Activated CD8-positive, alpha-beta T cell treated with anti-CD3 and anti-CD28 coated beads, Interleukin-2, amount 10 ng/mL, durations not matched to agents 7 days and 5 days (primary cell): Measurements from ENCODE around the gene ADCY4. TPM values are rescaled to one million over a fixed set of nuclear protein-coding genes. Genes with fewer than 3 reads are reported as not detected.

Experiments
- ATAC-seq: fragments of 150-1000 bp; cut with Tn5 transposase; one replicate; pipeline ENCODE4 v1.10.0; 2021; ENCODE audit warnings: moderate library complexity
- CTCF ChIA-PET: fragments of 350-600 bp; sonication (Branson Sonifier 250); formaldehyde crosslinking; loops from one replicate; lab custom pipeline; 2021; ENCODE audit warnings: antibody characterized with exemption; lab: Charles Lee
- POLR2A ChIA-PET: fragments of 350-600 bp; sonication (Branson Sonifier 250); formaldehyde crosslinking; loops from one replicate; lab custom pipeline; 2021; ENCODE audit warnings: antibody characterized with exemption; lab: Charles Lee
- DNase-seq: peaks from one replicate; pipeline ENCODE4 v3.0.0-alpha.2; 2020
- H3K27ac Mint-ChIP-seq: one replicate; pipeline ENCODE4 v1.8.0; 2021; ENCODE audit warnings: mild to moderate bottlenecking, mixed read lengths
- H3K27me3 Mint-ChIP-seq: one replicate; pipeline ENCODE4 v1.8.0; 2021; ENCODE audit warnings: low read depth, mixed read lengths
- H3K36me3 Mint-ChIP-seq: one replicate; pipeline ENCODE4 v1.8.0; 2021; ENCODE audit warnings: low read depth, mixed read lengths
- H3K4me1 Mint-ChIP-seq: one replicate; pipeline ENCODE4 v1.8.0; 2021; ENCODE audit warnings: low read depth, mixed read lengths
- H3K4me3 Mint-ChIP-seq: one replicate; pipeline ENCODE4 v1.8.0; 2021; ENCODE audit warnings: mild to moderate bottlenecking, mixed read lengths
- H3K9me3 Mint-ChIP-seq: one replicate; pipeline ENCODE4 v1.8.0; 2022; ENCODE audit warnings: mixed read lengths; ENCODE audit not compliant: insufficient read depth
- total RNA-seq, 2 experiments: library from RNA; stranded (reverse); gene quantifications; one replicate each; pipeline ENCODE4 v1.2.3, GENCODE V29; 2021

The ADCY4 gene
- total RNA-seq, 2 experiments from 2014 or later = 3.4 to 4.7 TPM

DNA sequence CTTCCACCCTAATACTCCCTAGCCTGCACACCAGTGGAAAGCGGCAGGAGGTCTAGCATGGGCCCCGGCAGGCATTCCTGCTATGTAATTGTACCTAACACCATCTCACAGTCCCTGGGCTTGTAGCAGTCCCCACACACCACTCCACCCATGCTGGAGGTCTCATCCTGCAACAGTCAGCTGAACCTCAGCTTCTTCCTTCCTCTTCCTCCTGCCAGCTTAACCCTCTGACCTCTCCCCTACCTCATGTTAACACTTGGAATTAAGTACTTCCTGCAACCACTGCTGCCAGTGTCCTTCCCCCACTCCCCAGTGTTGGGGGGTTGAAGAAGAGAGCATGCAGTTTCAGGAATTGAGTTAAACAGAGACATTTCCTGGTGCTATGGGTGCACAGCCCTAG is 7.6 kb downstream of the ADCY4 start:
- DNase-seq (no peak), ATAC-seq (no peak)
- H3K27me3 Mint-ChIP-seq = peaks cover 8% of the 10 kb centered on the region
- no peak overlapping the region for H3K4me3 Mint-ChIP-seq
- H3K27ac Mint-ChIP-seq = peak overlapping the region; percentile 90
- CTCF ChIA-PET = interaction anchor here (0.6 to 9.0 kb wide), 10 partner anchors 9 to 114 kb away, joined by 3 to 142 read pairs (median 6); partner anchors contain the start of genes CIDEB, KHNYN, LTB4R and LTB4R2
- POLR2A ChIA-PET = interaction anchor here (1.5 kb wide), 1 partner anchor 103 kb away, joined by 7 read pairs; the partner anchor contains the start of genes CBLN3 and KHNYN
- no peaks in the 10 kb centered on the region for H3K36me3 Mint-ChIP-seq
- H3K9me3 Mint-ChIP-seq = no peaks in the 10 kb centered on the region
- H3K4me1 Mint-ChIP-seq = peaks cover 60% of the 10 kb centered on the region

DNA sequence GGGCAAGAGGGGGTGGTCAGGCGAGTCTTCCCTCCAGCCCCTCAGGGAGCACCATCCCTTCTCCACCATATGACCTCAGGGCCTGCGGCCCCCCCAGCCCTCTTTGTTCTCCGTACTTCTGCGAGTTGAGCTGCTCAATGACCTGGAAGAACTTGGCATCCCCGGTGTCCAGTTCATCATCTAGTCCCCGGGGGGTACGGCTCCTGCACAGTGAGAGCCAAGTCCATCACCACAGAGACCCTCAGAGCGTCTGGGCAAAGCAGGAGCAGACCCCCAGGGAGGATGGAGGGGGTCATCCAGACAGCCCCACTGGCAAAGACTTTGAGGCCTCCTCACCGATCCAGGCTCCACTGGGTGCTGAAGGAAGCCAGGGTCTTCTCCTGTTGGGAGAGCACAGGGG is 8.9 kb downstream of the ADCY4 start:
- H3K27ac Mint-ChIP-seq = no peak overlapping the region
- H3K4me1 Mint-ChIP-seq = peaks cover 47% of the 10 kb centered on the region
- no peak overlapping the region for H3K4me3 Mint-ChIP-seq
- peaks cover 3% of the 10 kb centered on the region for H3K27me3 Mint-ChIP-seq
- H3K36me3 Mint-ChIP-seq = no peaks in the 10 kb centered on the region
- H3K9me3 Mint-ChIP-seq = no peaks in the 10 kb centered on the region
- POLR2A ChIA-PET = interaction anchor here (0.7 to 1.1 kb wide), 3 partner anchors 55 to 110 kb away, joined by 3 to 5 read pairs (median 3); partner anchors contain the start of gene RABGGTA
- DNase-seq (no peak), ATAC-seq (no peak)
- CTCF ChIA-PET = interaction anchor here (1.2 to 9.0 kb wide), 7 partner anchors 7 to 112 kb away, joined by 3 to 142 read pairs (median 42); partner anchors contain the start of genes ADCY4, CBLN3, CIDEB and KHNYN

DNA sequence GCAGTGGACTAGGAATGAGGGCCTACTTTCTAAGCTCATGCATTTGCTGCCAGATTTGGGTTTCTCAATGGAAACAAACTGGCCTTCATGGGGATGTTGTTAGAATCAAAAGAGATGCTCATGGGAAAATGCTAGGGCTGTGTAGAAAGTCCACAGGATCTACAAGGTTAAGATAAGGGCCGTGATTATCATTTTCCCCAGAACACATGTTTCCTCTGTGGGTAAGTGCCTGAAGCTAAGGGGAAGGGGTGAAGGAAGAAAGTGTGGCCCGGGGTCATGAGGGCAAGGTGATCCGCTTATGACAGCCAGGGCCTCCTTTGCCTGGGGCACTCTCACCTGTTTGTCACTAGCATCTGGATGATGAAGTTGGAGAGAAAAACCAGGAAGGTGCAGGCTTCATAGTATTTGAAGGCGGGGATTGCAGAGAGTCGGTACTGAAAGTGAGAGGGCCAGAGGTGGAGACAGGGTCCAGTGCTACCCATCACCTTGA is 9.8 kb downstream of the ADCY4 start:
- no peak overlapping the region for H3K4me3 Mint-ChIP-seq
- ChIA-PET POLR2A (interaction anchor here (0.7 to 1.1 kb wide), 4 partner anchors 54 to 111 kb away, joined by 3 to 5 read pairs (median 4); partner anchors contain the start of genes KHNYN and RABGGTA), CTCF (interaction anchor here (1.0 to 8.9 kb wide), 7 partner anchors 8 to 113 kb away, joined by 3 to 87 read pairs (median 5); partner anchors contain the start of genes ADCY4, CBLN3, CIDEB and KHNYN)
- H3K36me3 Mint-ChIP-seq = no peaks in the 10 kb centered on the region
- H3K27me3 Mint-ChIP-seq = peaks cover 7% of the 10 kb centered on the region
- DNase-seq (no peak), ATAC-seq (no peak)
- H3K4me1 Mint-ChIP-seq = peaks cover 39% of the 10 kb centered on the region
- no peaks in the 10 kb centered on the region for H3K9me3 Mint-ChIP-seq
- H3K27ac Mint-ChIP-seq = no peak overlapping the region

DNA sequence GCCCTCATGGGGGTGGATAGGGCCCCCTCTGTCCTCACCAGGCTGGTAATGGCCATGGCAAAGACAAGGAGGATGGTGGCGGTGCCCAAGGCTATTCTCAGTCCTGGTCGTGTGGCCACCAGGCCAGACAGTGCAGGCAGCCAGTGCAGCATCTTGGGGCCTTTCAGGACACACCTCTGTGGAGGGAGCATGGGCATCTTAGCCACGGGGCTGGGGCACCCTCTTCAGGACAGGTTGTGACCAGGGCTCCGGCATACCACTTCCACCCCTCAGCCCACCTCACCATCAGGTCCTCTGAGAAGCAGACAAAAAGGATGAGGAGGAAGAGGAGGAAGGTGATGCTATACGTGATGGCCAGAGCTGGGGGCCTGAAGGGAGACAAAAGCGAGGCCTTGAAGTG is 10.8 kb downstream of the ADCY4 start:
- DNase-seq (no peak), ATAC-seq (no peak)
- POLR2A ChIA-PET = no interaction called here
- H3K36me3 Mint-ChIP-seq = no peaks in the 10 kb centered on the region
- CTCF ChIA-PET = interaction anchor here (0.9 to 8.9 kb wide), 7 partner anchors 9 to 114 kb away, joined by 3 to 87 read pairs (median 5); partner anchors contain the start of genes ADCY4, CBLN3, CIDEB and KHNYN
- H3K4me3 Mint-ChIP-seq = no peak overlapping the region
- no peaks in the 10 kb centered on the region for H3K9me3 Mint-ChIP-seq
- H3K27me3 Mint-ChIP-seq = peaks cover 14% of the 10 kb centered on the region
- peaks cover 29% of the 10 kb centered on the region for H3K4me1 Mint-ChIP-seq
- H3K27ac Mint-ChIP-seq = no peak overlapping the region

DNA sequence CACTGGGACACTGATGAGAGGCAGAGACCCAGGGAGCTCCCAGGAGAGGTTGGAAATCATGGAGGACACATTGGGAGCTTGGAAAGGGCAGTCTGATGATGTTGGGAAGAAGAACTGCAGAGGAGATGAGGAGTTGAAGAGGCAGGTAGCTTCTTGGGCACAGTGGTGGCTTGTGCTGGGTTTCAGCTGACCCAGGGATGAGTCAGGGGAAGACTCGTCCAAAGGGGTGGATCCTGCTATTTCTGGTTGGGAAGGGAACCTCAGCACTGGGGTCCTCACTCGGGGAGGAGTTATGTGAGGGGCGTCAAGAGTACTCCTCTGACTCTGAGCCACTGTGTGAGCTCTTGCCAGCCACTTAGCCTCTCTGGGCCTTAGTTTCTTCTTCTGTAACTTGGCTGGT is 11.5 kb downstream of the ADCY4 start:
- Mint-ChIP-seq H3K4me3 (no peak overlapping the region), H3K36me3 (no peaks in the 10 kb centered on the region), H3K9me3 (no peaks in the 10 kb centered on the region), H3K27ac (no peak overlapping the region), H3K4me1 (peaks cover 24% of the 10 kb centered on the region), H3K27me3 (peaks cover 15% of the 10 kb centered on the region)
- no peak for ATAC-seq
- no peak for DNase-seq
- ChIA-PET CTCF (interaction anchor here (0.9 to 8.9 kb wide), 5 partner anchors 10 to 114 kb away, joined by 3 to 87 read pairs (median 5); partner anchors contain the start of genes ADCY4, CIDEB, LTB4R and LTB4R2), POLR2A (interaction anchor here (1.1 to 1.3 kb wide), 2 partner anchors 12 to 108 kb away, joined by 3 read pairs; partner anchors contain the start of gene LTB4R)

DNA sequence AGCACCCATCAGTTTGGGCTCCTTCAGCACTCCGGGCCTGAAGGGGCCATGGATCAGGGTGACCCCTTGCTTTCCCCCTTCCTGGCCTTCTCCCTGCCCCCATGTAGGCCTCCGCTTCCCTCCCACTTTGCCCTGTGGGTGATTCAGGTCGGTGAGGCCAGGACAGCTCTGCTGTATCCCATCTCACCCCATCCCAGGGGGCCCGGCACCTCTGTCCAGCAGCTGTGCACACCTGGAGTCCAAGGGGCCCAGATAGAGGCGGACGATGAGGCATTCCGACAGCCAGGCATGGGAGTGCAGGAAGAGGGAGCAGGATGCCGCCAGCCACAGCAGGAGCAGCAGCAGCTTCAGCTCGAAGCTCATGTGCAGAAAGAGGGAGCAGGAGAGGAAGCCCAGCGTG is 12.2 kb downstream of the ADCY4 start:
- Mint-ChIP-seq H3K4me1 (peaks cover 19% of the 10 kb centered on the region), H3K9me3 (no peaks in the 10 kb centered on the region), H3K36me3 (peaks cover 3% of the 10 kb centered on the region), H3K27ac (no peak overlapping the region), H3K27me3 (peaks cover 19% of the 10 kb centered on the region), H3K4me3 (no peak overlapping the region)
- CTCF ChIA-PET = interaction anchor here (1.2 to 8.9 kb wide), 5 partner anchors 9 to 114 kb away, joined by 3 to 87 read pairs (median 5); partner anchors contain the start of genes ADCY4, CIDEB, LTB4R and LTB4R2
- DNase-seq (no peak), ATAC-seq (no peak)
- POLR2A ChIA-PET = interaction anchor here (0.8 to 1.3 kb wide), 3 partner anchors 11 to 109 kb away, joined by 3 to 4 read pairs (median 3); partner anchors contain the start of genes KHNYN and LTB4R

DNA sequence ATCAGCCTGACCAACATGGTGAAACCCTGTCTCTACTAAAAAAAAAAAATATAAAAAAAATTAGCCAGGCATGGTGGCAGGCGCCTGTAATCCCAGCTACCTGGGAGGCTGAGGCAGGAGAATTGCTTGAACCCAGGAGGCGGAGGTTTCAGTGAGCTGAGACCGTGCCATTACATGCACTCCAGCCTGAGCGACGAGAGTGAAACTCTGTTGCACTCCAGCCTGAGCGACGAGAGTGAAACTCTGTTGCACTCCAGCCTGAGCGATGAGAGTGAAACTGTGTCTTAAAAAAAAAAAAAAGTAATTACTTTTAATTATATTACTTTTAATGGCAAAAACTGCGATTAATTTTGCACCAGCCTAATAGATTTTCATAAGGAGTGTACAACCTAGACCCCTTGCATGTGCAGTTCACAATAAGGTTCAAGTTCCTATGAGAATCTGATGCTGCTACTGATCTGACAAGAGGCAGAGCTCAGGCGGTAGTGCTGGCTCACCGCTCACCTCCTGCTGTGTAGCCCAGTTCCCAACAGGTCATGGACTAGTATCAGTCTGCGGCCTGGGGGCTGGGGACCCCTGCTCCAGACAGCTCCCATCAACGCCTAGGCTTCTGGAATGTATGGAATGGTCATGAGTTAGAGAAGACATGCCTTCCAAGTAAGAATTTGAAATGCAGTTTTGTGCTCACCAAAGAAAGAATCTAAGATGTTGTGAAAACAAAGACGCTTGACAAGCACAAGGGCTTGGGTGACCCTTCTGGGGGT is 13.5 kb downstream of the ADCY4 start:
- POLR2A ChIA-PET = interaction anchor here (0.8 kb wide), 1 partner anchor 109 kb away, joined by 4 read pairs; the partner anchor contains the start of gene KHNYN

DNA sequence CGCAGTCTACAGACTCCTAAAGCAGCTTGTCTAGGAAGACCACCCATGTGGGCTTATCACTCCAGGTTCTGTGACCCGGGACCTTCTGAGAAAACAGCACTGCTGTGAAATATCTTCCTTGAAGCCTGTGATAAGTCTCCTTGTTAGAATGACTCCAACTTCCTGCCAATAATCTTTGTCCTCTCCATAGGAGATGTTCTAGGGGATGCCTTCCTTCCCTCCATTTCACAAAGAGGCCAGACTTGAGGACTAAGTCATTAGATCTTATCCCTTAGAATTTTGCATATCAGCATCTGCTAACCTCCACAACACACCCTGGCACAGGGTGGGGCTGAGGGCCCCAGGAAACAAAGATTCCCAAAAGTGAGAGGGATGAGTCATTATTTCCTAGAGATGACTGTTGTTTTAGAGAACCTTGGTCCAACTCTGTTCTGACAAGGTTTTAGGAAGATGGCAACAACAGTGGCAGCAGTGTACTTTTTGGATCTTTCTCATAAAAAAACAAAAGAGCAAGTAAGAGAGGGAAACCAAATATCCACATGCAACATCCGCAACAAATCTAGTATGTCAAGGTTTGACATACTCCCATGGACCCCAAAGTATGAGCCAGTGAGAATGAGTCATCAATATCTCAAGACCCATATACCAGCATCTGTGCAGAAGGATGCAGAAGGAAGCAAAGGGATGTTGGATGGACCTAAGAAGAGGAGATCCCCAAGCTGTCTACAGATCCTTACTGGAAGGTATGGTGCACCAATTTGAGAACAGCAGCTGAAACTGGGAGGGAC is 17.5 kb downstream of the ADCY4 start:
- POLR2A ChIA-PET = interaction anchor here (1.6 kb wide), 1 partner anchor 15 kb away, joined by 3 read pairs; no protein-coding TSS in a partner anchor
- Mint-ChIP-seq H3K36me3 (peaks cover 35% of the 10 kb centered on the region), H3K4me1 (peaks cover 49% of the 10 kb centered on the region), H3K27ac (no peak overlapping the region), H3K9me3 (no peaks in the 10 kb centered on the region), H3K4me3 (no peak overlapping the region), H3K27me3 (peaks cover 16% of the 10 kb centered on the region)
- CTCF ChIA-PET = interaction anchor here (0.7 to 8.9 kb wide), 7 partner anchors 8 to 114 kb away, joined by 3 to 87 read pairs (median 9); partner anchors contain the start of genes ADCY4, CIDEB, LTB4R and LTB4R2
- DNase-seq = no peak
- no peak for ATAC-seq

More for the DNA sequence above, 13.5 kb downstream of the ADCY4 start:
- ATAC-seq (no peak), DNase-seq (no peak)
- Mint-ChIP-seq H3K27me3 (peaks cover 19% of the 10 kb centered on the region), H3K36me3 (peaks cover 8% of the 10 kb centered on the region), H3K4me3 (no peak overlapping the region), H3K4me1 (peaks cover 22% of the 10 kb centered on the region), H3K27ac (no peak overlapping the region), H3K9me3 (no peaks in the 10 kb centered on the region)
- CTCF ChIA-PET = interaction anchor here (1.6 to 8.9 kb wide), 5 partner anchors 8 to 110 kb away, joined by 3 to 87 read pairs (median 5); partner anchors contain the start of genes ADCY4, CIDEB, LTB4R and LTB4R2

DNA sequence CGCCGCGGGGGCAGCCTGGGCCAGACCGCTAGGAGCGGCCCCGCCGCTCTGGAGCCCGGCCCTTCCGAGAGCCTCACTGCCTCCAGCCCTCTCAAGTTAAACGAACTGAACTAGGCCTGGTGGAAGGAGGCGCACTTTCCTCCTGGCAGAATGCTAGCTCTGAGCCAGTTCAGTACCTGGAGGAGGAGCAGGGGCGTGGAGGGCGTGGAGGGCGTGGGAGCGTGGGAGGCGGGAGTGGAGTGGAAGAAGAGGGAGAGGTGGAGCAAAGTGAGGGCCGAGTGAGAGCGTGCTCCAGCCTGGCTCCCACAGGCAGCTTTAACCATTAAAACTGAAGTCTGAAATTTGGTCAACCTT is 18.3 kb downstream of the ADCY4 start:
- H3K4me3 Mint-ChIP-seq = no peak overlapping the region
- no peak for DNase-seq
- CTCF ChIA-PET = interaction anchor here (0.7 to 1.3 kb wide), 2 partner anchors 17 to 115 kb away, joined by 3 to 6 read pairs; no protein-coding TSS in a partner anchor
- no peaks in the 10 kb centered on the region for H3K9me3 Mint-ChIP-seq
- no peak overlapping the region for H3K27ac Mint-ChIP-seq
- H3K27me3 Mint-ChIP-seq = peaks cover 16% of the 10 kb centered on the region
- POLR2A ChIA-PET = no interaction called here
- peaks cover 42% of the 10 kb centered on the region for H3K36me3 Mint-ChIP-seq
- H3K4me1 Mint-ChIP-seq = peaks cover 56% of the 10 kb centered on the region
- no peak for ATAC-seq

DNA sequence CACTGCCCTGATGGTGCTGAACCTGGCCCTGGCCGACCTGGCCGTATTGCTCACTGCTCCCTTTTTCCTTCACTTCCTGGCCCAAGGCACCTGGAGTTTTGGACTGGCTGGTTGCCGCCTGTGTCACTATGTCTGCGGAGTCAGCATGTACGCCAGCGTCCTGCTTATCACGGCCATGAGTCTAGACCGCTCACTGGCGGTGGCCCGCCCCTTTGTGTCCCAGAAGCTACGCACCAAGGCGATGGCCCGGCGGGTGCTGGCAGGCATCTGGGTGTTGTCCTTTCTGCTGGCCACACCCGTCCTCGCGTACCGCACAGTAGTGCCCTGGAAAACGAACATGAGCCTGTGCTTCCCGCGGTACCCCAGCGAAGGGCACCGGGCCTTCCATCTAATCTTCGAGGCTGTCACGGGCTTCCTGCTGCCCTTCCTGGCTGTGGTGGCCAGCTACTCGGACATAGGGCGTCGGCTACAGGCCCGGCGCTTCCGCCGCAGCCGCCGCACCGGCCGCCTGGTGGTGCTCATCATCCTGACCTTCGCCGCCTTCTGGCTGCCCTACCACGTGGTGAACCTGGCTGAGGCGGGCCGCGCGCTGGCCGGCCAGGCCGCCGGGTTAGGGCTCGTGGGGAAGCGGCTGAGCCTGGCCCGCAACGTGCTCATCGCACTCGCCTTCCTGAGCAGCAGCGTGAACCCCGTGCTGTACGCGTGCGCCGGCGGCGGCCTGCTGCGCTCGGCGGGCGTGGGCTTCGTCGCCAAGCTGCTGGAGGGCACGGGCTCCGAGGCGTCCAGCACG is 18.9 kb downstream of the ADCY4 start:
- Mint-ChIP-seq H3K36me3 (peaks cover 42% of the 10 kb centered on the region), H3K27ac (peak overlapping the region; percentile 36)
- CTCF ChIA-PET = interaction anchor here (1.3 kb wide), 1 partner anchor 17 kb away, joined by 6 read pairs; no protein-coding TSS in a partner anchor

More for the DNA sequence above, 18.9 kb downstream of the ADCY4 start:
- peaks cover 59% of the 10 kb centered on the region for H3K4me1 Mint-ChIP-seq
- no peak overlapping the region for H3K4me3 Mint-ChIP-seq
- peaks cover 16% of the 10 kb centered on the region for H3K27me3 Mint-ChIP-seq
- POLR2A ChIA-PET = no interaction called here
- H3K9me3 Mint-ChIP-seq = no peaks in the 10 kb centered on the region
- DNase-seq (no peak), ATAC-seq (no peak)
